Measurements from ENCODE around the gene GSG1L. TPM values are rescaled to one million over a fixed set of nuclear protein-coding genes. Genes with fewer than 3 reads are reported as not detected.

GSG1L gene
- total and polyA plus RNA-seq, 2 of the 13 experiments (the other 11 are each of a cell fraction or from before 2014, with no cell fraction given) = not detected

DNA sequence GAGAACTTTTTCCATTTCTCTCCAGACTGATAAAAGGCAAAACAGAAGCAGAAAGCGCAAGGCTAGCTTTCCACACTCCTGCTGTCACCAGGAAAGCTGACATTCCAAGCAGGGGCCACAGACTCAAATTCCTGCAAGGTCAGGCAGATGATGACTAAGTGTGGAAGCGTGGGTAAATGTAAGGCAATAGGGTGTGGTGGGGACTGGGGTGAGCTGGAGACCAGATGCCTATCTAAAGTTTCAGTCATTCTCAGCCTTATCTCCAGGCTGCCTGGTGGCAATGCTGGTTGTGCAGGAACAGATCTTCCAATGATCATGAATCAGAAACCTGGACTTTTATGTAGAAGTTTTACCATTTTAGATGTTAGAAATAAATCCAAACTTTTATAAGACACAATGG, 224.1 kb downstream of the GSG1L start:
- H3K27ac ChIP-seq (ENCODE audit: extremely low read length, insufficient read depth, low read length) = no peak overlapping the region
- no TSS peak for BruUV-seq (replicated peaks)
- in situ Hi-C loops (cut with HindIII; ENCODE audit: extremely low pct_ligation_motif_present, low pct_unique_long_range_greater_than_20kb) = no loop called here
- H3K36me3 ChIP-seq (replicated peaks in 1 of 2; ENCODE audit: control insufficient read depth in 1 of 2, insufficient read depth in 2 of 2, low read length in 2 of 2) = no peaks in the 10 kb centered on the region
- no peaks in the 10 kb centered on the region for H3K9me3 ChIP-seq (ENCODE audit: low read length)
- ATAC-seq (no peak), DNase-seq (ENCODE audit: low spot score) (no peak), FAIRE-seq (no peak)
- no peaks in the 10 kb centered on the region for H3K79me2 ChIP-seq (ENCODE audit: insufficient read depth, low read length)
- CTCF ChIA-PET (ENCODE audit: low intra/inter-chr PET ratio, low total read pairs) = no interaction called here
- H3K9ac ChIP-seq (ENCODE audit: insufficient read depth, low read depth, low read length) = no peak overlapping the region
- POLR2A ChIA-PET = no interaction called here
- WGBS (ENCODE audit: low lambda C conversion rate) = 35% methylated on average over 2 of the region's 2 CpGs
- no peak overlapping the region for H2AFZ ChIP-seq (ENCODE audit: low read length)
- intact Hi-C loops (cut with micrococcal nuclease; ENCODE audit: unreplicated experiment) = no loop called here
- TF ChIP-seq, protein P1, sequence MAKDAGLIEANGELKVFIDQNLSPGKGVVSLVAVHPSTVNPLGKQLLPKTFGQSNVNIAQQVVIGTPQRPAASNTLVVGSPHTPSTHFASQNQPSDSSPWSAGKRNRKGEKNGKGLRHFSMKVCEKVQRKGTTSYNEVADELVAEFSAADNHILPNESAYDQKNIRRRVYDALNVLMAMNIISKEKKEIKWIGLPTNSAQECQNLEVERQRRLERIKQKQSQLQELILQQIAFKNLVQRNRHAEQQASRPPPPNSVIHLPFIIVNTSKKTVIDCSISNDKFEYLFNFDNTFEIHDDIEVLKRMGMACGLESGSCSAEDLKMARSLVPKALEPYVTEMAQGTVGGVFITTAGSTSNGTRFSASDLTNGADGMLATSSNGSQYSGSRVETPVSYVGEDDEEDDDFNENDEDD (CRISPR knock-in tag; IDR thresholded peaks at IDR 0.05; ENCODE audit: borderline replicate concordance) = no peak
- TF ChIP-seq HIVEP1 (CRISPR knock-in tag; IDR thresholded peaks at IDR 0.05) (no peak), STAT5B (CRISPR knock-in tag; IDR thresholded peaks at IDR 0.05) (no peak), KDM2A (CRISPR knock-in tag; IDR thresholded peaks at IDR 0.05; ENCODE audit: borderline replicate concordance, low read depth) (no peak), NR1H2 (CRISPR knock-in tag; IDR thresholded peaks at IDR 0.05; ENCODE audit: borderline replicate concordance, low read depth) (no peak), HNRNPH1 (optimal IDR thresholded peaks at IDR 0.05; ENCODE audit: low read depth, low read length) (no peak), ZNF296 (CRISPR knock-in tag; conservative IDR thresholded peaks at IDR 0.05) (no peak), IKZF4 (CRISPR knock-in tag; IDR thresholded peaks at IDR 0.05; ENCODE audit: borderline replicate concordance, low read depth, not compliant biosample characterization) (no peak), ZNF883 (CRISPR knock-in tag; IDR thresholded peaks at IDR 0.05; ENCODE audit: not compliant biosample characterization) (no peak), ZNF766 (CRISPR knock-in tag; IDR thresholded peaks at IDR 0.05; ENCODE audit: borderline replicate concordance) (no peak), GZF1 (CRISPR knock-in tag; IDR thresholded peaks at IDR 0.05) (no peak)
- TF ChIP-seq, protein P2, sequence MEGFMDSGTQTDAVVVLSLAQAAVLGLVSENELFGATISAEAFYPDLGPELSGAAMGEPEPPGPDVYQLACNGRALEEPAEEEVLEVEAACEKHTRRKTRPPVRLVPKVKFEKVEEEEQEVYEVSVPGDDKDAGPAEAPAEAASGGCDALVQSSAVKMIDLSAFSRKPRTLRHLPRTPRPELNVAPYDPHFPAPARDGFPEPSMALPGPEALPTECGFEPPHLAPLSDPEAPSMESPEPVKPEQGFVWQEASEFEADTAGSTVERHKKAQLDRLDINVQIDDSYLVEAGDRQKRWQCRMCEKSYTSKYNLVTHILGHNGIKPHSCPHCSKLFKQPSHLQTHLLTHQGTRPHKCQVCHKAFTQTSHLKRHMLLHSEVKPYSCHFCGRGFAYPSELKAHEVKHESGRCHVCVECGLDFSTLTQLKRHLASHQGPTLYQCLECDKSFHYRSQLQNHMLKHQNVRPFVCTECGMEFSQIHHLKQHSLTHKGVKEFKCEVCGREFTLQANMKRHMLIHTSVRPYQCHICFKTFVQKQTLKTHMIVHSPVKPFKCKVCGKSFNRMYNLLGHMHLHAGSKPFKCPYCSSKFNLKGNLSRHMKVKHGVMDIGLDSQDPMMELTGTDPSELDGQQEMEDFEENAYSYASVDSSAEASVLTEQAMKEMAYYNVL (CRISPR knock-in tag; IDR thresholded peaks at IDR 0.05; ENCODE audit: borderline replicate concordance) = no peak
- H3K4me1 ChIP-seq (ENCODE audit: insufficient read depth, low read length) = no peaks in the 10 kb centered on the region
- H3K27me3 ChIP-seq (ENCODE audit: control insufficient read depth in 1 of 2, insufficient read depth in 2 of 2, low read length in 2 of 2) = peaks cover 5 to 23% of the 10 kb centered on the region in 2 experiments; a peak in 3 of 5 replicates
- H3K4me2 ChIP-seq (ENCODE audit: low read depth, low read length) = no peak overlapping the region
- no peaks in the 10 kb centered on the region for H4K20me1 ChIP-seq (ENCODE audit: insufficient read depth, low read length)
- no peak overlapping the region for H3K4me3 ChIP-seq (replicated peaks in 1 of 3; ENCODE audit: insufficient read depth in 1 of 3, low read depth in 2 of 3, low read length in 3 of 3)

Measured in HepG2 (cell line).